Gastroesophageal sphincter (tissue), 3 donors: Measurements from ENCODE around the gene PPP3CB.

ENCODE experiments used
- EP300 ChIP-seq: sonication (generic); formaldehyde crosslinking; IDR thresholded peaks from one replicate; pipeline ENCODE4 v1.6.1; 2017; ENCODE audit warnings: antibody characterized with exemption, mild to moderate bottlenecking
- POLR2A ChIP-seq, 2 donors: fragments of 450-650 bp; IDR thresholded peaks; one replicate each; pipeline ENCODE4 v1.6.1; 2017; ENCODE audit warnings: antibody characterized with exemption in 2 of 2, mild to moderate bottlenecking in 2 of 2, moderate library complexity in 1 of 2
- POLR2AphosphoS5 ChIP-seq: sonication (generic); formaldehyde crosslinking; IDR thresholded peaks from one replicate; pipeline ENCODE4 v1.6.1; 2017; ENCODE audit warnings: antibody characterized with exemption
- TF ChIP-seq, protein P1 (sequence below), 4 experiments: fragments of 200-600 bp in 2 of 4; fragments of 450-650 bp in 2 of 4; sonication (generic) in 1 of 4; IDR thresholded peaks; one replicate each; pipeline ENCODE4 v1.5.1; 2017 to 2019; ENCODE audit warnings: antibody characterized with exemption in 4 of 4, mild to moderate bottlenecking in 2 of 4, moderate library complexity in 2 of 4

DNA sequence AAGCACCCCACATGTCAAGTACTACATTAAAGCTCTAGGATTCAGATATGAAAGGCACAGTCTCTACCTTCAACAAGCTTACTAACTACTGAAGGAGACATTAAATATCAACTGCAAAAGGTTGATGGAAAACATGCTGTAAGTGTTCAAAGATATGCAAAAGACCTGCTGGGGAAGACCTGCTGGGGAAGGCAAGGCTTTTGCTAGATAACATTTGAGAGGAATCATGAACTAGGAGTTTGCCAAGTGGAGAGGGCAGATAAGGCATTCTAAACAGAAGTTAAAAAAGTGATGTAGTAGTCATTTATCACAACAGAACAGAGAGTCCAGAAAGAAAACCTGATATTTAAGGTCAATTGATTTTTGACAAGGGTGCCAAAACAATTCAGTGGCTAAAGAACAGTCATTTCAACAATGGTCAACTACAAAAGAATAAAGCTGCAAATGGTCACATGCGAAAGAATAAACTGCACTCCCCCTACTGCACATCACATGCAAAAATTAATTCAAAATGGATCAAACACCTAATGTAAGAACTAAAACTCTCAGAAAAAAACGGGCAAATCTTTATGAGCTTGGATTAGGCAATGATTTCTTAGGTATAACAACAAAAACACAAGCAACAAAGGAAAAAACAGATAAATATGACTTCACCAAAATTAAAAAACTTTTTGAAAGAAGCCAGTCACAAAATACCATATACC is 39.5 kb downstream of the PPP3CB start:
- TF ChIP-seq, protein P1, sequence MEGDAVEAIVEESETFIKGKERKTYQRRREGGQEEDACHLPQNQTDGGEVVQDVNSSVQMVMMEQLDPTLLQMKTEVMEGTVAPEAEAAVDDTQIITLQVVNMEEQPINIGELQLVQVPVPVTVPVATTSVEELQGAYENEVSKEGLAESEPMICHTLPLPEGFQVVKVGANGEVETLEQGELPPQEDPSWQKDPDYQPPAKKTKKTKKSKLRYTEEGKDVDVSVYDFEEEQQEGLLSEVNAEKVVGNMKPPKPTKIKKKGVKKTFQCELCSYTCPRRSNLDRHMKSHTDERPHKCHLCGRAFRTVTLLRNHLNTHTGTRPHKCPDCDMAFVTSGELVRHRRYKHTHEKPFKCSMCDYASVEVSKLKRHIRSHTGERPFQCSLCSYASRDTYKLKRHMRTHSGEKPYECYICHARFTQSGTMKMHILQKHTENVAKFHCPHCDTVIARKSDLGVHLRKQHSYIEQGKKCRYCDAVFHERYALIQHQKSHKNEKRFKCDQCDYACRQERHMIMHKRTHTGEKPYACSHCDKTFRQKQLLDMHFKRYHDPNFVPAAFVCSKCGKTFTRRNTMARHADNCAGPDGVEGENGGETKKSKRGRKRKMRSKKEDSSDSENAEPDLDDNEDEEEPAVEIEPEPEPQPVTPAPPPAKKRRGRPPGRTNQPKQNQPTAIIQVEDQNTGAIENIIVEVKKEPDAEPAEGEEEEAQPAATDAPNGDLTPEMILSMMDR (IDR thresholded peaks at IDR 0.05) = no peak
- no peak for TF ChIP-seq POLR2AphosphoS5
- no peak for TF ChIP-seq POLR2A (IDR thresholded peaks at IDR 0.05)
- no peak for TF ChIP-seq EP300
